GM06990 (cell line): ENCODE results near the gene RPH3AL.
"Not testable (repeated sequence)": the region's sequence is repeated elsewhere in the genome, so short reads cannot be mapped to it uniquely, and the experiment has no call there.

Source experiments
- DNase-seq: peaks from one replicate; pipeline ENCODE4 v3.0.0-alpha.2; 2011; ENCODE audit not compliant: insufficient read length; ENCODE audit errors: extremely low read depth
- H3K27me3 ChIP-seq: replicated peaks from 2 replicates; pipeline ENCODE4 v1.6.0; 2011; ENCODE audit warnings: low read length; ENCODE audit not compliant: control insufficient read depth, insufficient read depth
- H3K36me3 ChIP-seq: 2 replicates; pipeline ENCODE4 v1.5.1; 2011; ENCODE audit warnings: low read length; ENCODE audit not compliant: control insufficient read depth, insufficient read depth
- H3K4me3 ChIP-seq: replicated peaks from 2 replicates; pipeline ENCODE4 v1.5.1; 2011; ENCODE audit warnings: low read depth, mild to moderate bottlenecking, control low read depth, low read length
- TF ChIP-seq, protein P1 (sequence below): IDR thresholded peaks from 2 replicates; pipeline ENCODE4 v1.5.1; 2011; ENCODE audit warnings: low read length, control low read depth, mild to moderate bottlenecking, inconsistent platforms; ENCODE audit not compliant: insufficient read depth, poor library complexity, severe bottlenecking

The RPH3AL gene

DNA sequence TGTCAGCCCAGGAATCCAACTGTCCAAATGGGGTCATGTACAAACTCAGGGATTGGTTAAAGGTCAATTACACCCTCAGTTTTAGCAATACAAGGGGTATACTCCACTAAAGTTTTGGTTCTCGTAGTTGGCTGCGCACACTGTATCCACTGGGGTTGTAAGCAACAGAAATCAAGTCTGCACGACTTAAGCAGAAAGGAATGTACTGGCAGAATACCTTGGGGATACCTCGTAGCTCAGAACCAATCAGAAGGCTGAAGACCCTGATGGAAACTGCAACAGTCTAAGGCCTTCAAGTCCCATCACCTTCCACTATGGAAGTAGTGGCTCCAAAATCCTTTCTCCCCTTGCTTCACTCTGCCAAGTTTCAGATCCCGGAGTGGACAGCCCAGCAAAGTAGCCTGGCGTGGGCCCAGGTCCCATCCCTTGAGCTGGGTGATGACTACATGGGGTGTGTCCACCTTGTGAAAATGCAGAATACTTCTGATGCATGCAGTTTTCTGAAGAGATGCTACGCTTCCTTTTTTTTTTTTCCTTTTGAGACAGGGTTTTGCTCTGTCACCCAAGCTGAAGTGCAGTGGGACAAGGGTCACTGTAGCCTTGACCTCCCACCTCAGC is 21.1 kb upstream of the RPH3AL start:
- Histone ChIP-seq H3K4me3 (no peak overlapping the region), H3K27me3 (no peaks in the 10 kb centered on the region; the same call in 1 of the 2 replicates), H3K36me3 (no peaks in the 10 kb centered on the region)
- DNase-seq = no peak
- TF ChIP-seq, protein P1, sequence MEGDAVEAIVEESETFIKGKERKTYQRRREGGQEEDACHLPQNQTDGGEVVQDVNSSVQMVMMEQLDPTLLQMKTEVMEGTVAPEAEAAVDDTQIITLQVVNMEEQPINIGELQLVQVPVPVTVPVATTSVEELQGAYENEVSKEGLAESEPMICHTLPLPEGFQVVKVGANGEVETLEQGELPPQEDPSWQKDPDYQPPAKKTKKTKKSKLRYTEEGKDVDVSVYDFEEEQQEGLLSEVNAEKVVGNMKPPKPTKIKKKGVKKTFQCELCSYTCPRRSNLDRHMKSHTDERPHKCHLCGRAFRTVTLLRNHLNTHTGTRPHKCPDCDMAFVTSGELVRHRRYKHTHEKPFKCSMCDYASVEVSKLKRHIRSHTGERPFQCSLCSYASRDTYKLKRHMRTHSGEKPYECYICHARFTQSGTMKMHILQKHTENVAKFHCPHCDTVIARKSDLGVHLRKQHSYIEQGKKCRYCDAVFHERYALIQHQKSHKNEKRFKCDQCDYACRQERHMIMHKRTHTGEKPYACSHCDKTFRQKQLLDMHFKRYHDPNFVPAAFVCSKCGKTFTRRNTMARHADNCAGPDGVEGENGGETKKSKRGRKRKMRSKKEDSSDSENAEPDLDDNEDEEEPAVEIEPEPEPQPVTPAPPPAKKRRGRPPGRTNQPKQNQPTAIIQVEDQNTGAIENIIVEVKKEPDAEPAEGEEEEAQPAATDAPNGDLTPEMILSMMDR = no peak

DNA sequence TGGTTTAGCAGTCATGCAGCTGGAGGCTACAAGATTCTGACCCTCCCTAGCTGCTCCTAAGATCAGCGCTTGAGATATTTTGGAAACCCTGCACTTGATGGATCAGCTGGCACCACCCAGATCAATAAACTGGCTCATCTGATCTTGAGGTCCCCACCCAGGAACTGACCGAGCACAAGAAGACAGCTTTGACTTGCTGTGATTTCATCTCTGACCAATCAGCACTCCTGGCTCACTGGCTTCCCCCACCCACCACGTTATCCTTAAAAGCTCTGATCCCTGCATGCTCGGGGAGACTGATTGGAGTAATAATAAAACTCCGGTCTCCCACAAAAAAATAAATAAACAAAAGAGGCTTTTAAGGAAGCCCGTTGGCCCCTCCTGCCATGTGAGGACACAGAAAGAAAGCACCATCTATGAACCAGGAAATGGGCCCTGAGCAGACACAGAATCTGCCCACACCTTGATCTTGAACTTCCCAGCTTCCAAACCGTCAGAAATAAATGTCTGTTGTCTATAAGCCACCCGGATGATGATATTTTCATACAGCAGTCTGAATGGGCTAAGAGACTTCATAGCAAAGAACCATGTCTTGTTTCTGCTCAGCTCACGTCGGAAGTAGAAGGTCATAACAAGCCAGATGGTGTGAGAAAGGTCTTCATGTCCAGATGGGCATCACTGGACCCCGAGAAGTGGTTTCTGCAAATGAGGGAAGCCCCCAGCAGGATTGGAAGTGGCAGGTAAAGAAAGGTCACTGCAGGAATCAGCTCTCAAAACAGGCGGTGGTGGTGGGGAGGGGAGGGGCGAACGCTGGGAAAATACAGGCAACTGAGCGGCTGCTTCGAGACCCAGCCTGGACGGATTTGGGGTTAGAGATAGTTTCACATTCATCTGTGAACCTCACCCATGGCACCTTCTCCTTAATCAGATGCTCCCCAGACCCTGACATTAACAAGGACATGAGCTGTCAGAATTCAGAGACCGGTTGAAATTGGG is 19.8 kb upstream of the RPH3AL start:
- no peaks in the 10 kb centered on the region; the same call in 1 of the 2 replicates for H3K27me3 ChIP-seq
- H3K36me3 ChIP-seq = no peaks in the 10 kb centered on the region
- DNase-seq = no peak
- no peak overlapping the region for H3K4me3 ChIP-seq
- TF ChIP-seq, protein P1 = no peak

DNA sequence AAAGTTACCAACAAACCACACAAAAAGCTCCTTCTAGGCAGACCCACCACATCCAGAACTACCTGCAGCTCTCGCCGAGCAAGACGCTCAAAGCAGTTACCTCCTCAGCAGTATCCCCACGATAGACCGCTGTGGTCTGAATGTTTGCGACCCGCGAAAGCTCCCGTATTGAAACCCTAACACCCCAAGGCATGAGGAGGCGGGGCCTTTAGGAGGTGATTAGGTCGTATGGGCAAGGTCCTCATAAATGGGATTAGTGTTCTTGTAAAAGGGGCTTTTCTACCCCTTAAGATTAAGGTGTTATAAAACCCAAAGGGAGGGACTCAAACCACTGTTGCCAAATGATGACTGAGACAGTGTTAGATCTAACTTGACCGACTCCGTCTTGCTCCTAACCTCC is 19.0 kb upstream of the RPH3AL start:
- Histone ChIP-seq H3K27me3 (no peaks in the 10 kb centered on the region), H3K4me3 (no peak overlapping the region), H3K36me3 (no peaks in the 10 kb centered on the region)
- no peak for DNase-seq
- TF ChIP-seq, protein P1 = no peak

DNA sequence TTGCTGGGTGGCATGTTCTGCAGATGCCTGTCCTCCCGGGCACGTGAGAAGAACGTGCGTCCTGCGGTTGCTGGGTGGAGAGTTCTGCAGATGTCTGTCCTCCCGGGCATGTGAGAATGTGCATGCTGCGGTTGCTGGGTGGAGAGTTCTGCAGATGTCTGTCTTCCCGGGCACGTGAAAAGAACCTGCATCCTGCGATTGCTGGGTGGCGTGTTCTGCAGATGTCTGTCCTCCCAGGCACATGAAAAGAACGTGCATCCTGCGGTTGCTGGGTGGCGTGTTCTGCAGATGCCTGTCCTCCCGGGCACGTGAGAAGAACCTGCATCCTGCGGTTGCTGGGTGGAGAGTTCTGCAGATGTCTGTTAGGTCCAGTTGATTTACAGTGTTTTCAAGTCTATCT is 15.0 kb upstream of the RPH3AL start:
- H3K27me3 ChIP-seq, H3K4me3 ChIP-seq, DNase-seq, H3K36me3 ChIP-seq: not testable (repeated sequence)

DNA sequence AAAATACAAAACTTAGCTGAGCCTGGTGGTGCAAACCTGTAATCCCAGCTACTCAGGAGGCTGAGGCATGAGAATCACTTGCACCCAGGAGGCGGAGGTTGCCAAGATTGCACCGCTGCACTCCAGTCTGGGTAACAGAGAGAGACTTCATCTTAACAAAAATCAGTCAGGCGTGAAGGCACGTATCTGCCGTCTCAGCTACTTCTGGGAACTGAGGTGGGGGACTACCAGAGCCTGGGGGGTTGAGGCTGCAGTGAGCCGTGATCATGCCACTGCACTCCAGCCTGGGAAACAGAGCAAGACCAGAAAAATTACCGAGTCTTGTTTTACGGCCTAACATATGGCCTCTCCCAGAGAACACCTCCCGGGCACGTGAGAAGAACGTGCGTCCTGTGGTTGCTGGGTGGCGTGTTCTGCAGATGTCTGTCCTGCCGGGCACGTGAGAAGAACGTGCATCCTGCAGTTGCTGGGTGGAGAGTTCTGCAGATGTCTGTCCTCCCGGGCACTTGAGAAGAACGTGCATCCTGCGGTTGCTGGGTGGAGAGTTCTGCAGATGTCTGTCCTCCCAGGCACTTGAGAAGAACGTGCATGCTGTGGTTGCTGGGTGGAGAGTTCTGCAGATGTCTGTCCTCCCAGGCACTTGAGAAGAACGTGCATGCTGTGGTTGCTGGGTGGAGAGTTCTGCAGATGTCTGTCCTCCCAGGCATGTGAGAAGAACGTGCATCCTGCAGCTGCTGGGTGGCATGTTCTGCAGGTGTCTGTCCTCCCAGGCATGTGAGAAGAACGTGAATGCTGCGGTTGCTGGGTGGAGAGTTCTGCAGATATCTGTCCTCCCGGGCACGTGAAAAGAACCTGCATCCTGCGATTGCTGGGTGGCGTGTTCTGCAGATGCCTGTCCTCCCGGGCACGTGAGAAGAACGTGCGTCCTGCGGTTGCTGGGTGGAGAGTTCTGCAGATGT is 14.3 kb upstream of the RPH3AL start:
- peak; percentile 18 for DNase-seq
- H3K36me3 ChIP-seq, H3K4me3 ChIP-seq, H3K27me3 ChIP-seq: not testable (repeated sequence)

DNA sequence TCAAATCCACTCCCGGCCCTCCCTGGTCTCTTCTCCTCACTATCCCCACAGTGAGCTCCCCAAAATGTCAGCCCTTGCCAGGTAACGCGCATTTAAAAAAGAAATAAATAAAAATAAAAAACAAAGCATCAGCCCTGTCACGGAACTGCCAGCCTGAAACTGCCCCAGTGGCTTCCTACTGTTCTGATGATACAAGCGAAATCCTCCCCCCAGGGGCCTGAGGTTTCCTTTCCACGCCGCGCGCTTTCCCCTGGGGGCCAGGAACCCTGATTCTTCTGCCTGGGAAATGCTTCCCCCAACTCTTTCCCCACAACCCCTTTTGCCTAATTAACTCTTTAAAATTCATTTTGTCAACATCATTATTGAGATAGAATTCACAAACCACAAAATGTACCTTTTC is 12.2 kb upstream of the RPH3AL start:
- no peak for DNase-seq
- Histone ChIP-seq H3K36me3 (no peaks in the 10 kb centered on the region), H3K4me3 (no peak overlapping the region), H3K27me3 (no peaks in the 10 kb centered on the region)
- TF ChIP-seq, protein P1 = no peak
